ENCODE results near the gene FAM222A. TPM values are rescaled to one million over a fixed set of nuclear protein-coding genes. Genes with fewer than 3 reads are reported as not detected.

Gene FAM222A
- polyA plus RNA-seq, 1 donor = 6.3 TPM

GRCh38 chr12:109738878-109739665 lies 25.4 kb downstream of the FAM222A start:
- Histone ChIP-seq H3K4me3 (ENCODE audit: low read length) (no peak overlapping the region), H3K27ac (ENCODE audit: low read length) (no peak overlapping the region), H3K27me3 (ENCODE audit: control insufficient read depth, insufficient read depth, low read length) (no peaks in the 10 kb centered on the region), H3K36me3 (ENCODE audit: control insufficient read depth, insufficient read depth, low read length) (no peaks in the 10 kb centered on the region), H3K9me3 (ENCODE audit: control insufficient read depth, low read depth, low read length) (no peaks in the 10 kb centered on the region), H3K4me1 (ENCODE audit: control insufficient read depth, insufficient read depth, low read length) (peaks cover 95% of the 10 kb centered on the region)
- no peak for DNase-seq
- no CpG with 5 or more reads among the region's 6 CpGs for WGBS (ENCODE audit: insufficient coverage, low lambda C conversion rate)

GRCh38 chr12:109739747-109740693 lies 26.4 kb downstream of the FAM222A start:
- WGBS (ENCODE audit: insufficient coverage, low lambda C conversion rate) = 0% methylated on average over 1 of the region's 18 CpGs
- Histone ChIP-seq H3K9me3 (ENCODE audit: control insufficient read depth, low read depth, low read length) (no peaks in the 10 kb centered on the region), H3K4me1 (ENCODE audit: control insufficient read depth, insufficient read depth, low read length) (peaks cover 89% of the 10 kb centered on the region), H3K27ac (ENCODE audit: low read length) (no peak overlapping the region), H3K4me3 (ENCODE audit: low read length) (no peak overlapping the region), H3K36me3 (ENCODE audit: control insufficient read depth, insufficient read depth, low read length) (no peaks in the 10 kb centered on the region), H3K27me3 (ENCODE audit: control insufficient read depth, insufficient read depth, low read length) (no peaks in the 10 kb centered on the region)
- peak in 1 of 2 donors; percentile 46 for DNase-seq

GRCh38 chr12:109740694-109741245 lies 27.1 kb downstream of the FAM222A start:
- H3K4me1 ChIP-seq (ENCODE audit: control insufficient read depth, insufficient read depth, low read length) = peaks cover 82% of the 10 kb centered on the region
- H3K4me3 ChIP-seq (ENCODE audit: low read length) = no peak overlapping the region
- no peaks in the 10 kb centered on the region for H3K27me3 ChIP-seq (ENCODE audit: control insufficient read depth, insufficient read depth, low read length)
- whole genome bisulfite sequencing (ENCODE audit: insufficient coverage, low lambda C conversion rate) = no CpG with 5 or more reads among the region's 10 CpGs
- H3K36me3 ChIP-seq (ENCODE audit: control insufficient read depth, insufficient read depth, low read length) = no peaks in the 10 kb centered on the region
- peak overlapping the region; percentile 60 for H3K27ac ChIP-seq (ENCODE audit: low read length)
- no peaks in the 10 kb centered on the region for H3K9me3 ChIP-seq (ENCODE audit: control insufficient read depth, low read depth, low read length)
- DNase-seq = no peak

GRCh38 chr12:109741286-109741969 lies 27.8 kb downstream of the FAM222A start:
- WGBS (ENCODE audit: insufficient coverage, low lambda C conversion rate) = no CpG with 5 or more reads among the region's 4 CpGs
- Histone ChIP-seq H3K9me3 (ENCODE audit: control insufficient read depth, low read depth, low read length) (no peaks in the 10 kb centered on the region), H3K4me3 (ENCODE audit: low read length) (no peak overlapping the region), H3K4me1 (ENCODE audit: control insufficient read depth, insufficient read depth, low read length) (peaks cover 75% of the 10 kb centered on the region), H3K36me3 (ENCODE audit: control insufficient read depth, insufficient read depth, low read length) (no peaks in the 10 kb centered on the region), H3K27ac (ENCODE audit: low read length) (peak overlapping the region; percentile 60), H3K27me3 (ENCODE audit: control insufficient read depth, insufficient read depth, low read length) (no peaks in the 10 kb centered on the region)
- no peak for DNase-seq

GRCh38 chr12:109741970-109742703 lies 28.5 kb downstream of the FAM222A start:
- no peaks in the 10 kb centered on the region for H3K27me3 ChIP-seq (ENCODE audit: control insufficient read depth, insufficient read depth, low read length)
- peak overlapping the region; percentile 60 for H3K27ac ChIP-seq (ENCODE audit: low read length)
- H3K36me3 ChIP-seq (ENCODE audit: control insufficient read depth, insufficient read depth, low read length) = no peaks in the 10 kb centered on the region
- WGBS (ENCODE audit: insufficient coverage, low lambda C conversion rate) = 51% methylated on average over 2 of the region's 14 CpGs
- H3K4me1 ChIP-seq (ENCODE audit: control insufficient read depth, insufficient read depth, low read length) = peaks cover 68% of the 10 kb centered on the region
- H3K4me3 ChIP-seq (ENCODE audit: low read length) = no peak overlapping the region
- peak; percentile 64 to 86 for DNase-seq
- no peaks in the 10 kb centered on the region for H3K9me3 ChIP-seq (ENCODE audit: control insufficient read depth, low read depth, low read length)

GRCh38 chr12:109743076-109743910 lies 29.7 kb downstream of the FAM222A start:
- no peaks in the 10 kb centered on the region for H3K27me3 ChIP-seq (ENCODE audit: control insufficient read depth, insufficient read depth, low read length)
- WGBS (ENCODE audit: insufficient coverage, low lambda C conversion rate) = no CpG with 5 or more reads among the region's 17 CpGs
- DNase-seq = no peak
- no peak overlapping the region for H3K4me3 ChIP-seq (ENCODE audit: low read length)
- H3K36me3 ChIP-seq (ENCODE audit: control insufficient read depth, insufficient read depth, low read length) = no peaks in the 10 kb centered on the region
- peaks cover 57% of the 10 kb centered on the region for H3K4me1 ChIP-seq (ENCODE audit: control insufficient read depth, insufficient read depth, low read length)
- peak overlapping the region; percentile 60 for H3K27ac ChIP-seq (ENCODE audit: low read length)
- H3K9me3 ChIP-seq (ENCODE audit: control insufficient read depth, low read depth, low read length) = no peaks in the 10 kb centered on the region

- Histone ChIP-seq H3K4me1 (ENCODE audit: control insufficient read depth, insufficient read depth, low read length) (peaks cover 49% of the 10 kb centered on the region), H3K9me3 (ENCODE audit: control insufficient read depth, low read depth, low read length) (no peaks in the 10 kb centered on the region), H3K36me3 (ENCODE audit: control insufficient read depth, insufficient read depth, low read length) (no peaks in the 10 kb centered on the region), H3K27ac (ENCODE audit: low read length) (no peak overlapping the region), H3K27me3 (ENCODE audit: control insufficient read depth, insufficient read depth, low read length) (no peaks in the 10 kb centered on the region), H3K4me3 (ENCODE audit: low read length) (no peak overlapping the region)
- DNase-seq = no peak
- no CpG with 5 or more reads among the region's 14 CpGs for WGBS (ENCODE audit: insufficient coverage, low lambda C conversion rate)
These were observed 30.4 kb downstream of the FAM222A start for GRCh38 chr12:109744026-109744425.

- no peak overlapping the region for H3K4me3 ChIP-seq (ENCODE audit: low read length)
- no peaks in the 10 kb centered on the region for H3K9me3 ChIP-seq (ENCODE audit: control insufficient read depth, low read depth, low read length)
- H3K27me3 ChIP-seq (ENCODE audit: control insufficient read depth, insufficient read depth, low read length) = no peaks in the 10 kb centered on the region
- no peak overlapping the region for H3K27ac ChIP-seq (ENCODE audit: low read length)
- no peaks in the 10 kb centered on the region for H3K36me3 ChIP-seq (ENCODE audit: control insufficient read depth, insufficient read depth, low read length)
- 83% methylated on average over 1 of the region's 8 CpGs for WGBS (ENCODE audit: insufficient coverage, low lambda C conversion rate)
- no peak for DNase-seq
- H3K4me1 ChIP-seq (ENCODE audit: control insufficient read depth, insufficient read depth, low read length) = peaks cover 37% of the 10 kb centered on the region
These were observed 31.6 kb downstream of the FAM222A start for GRCh38 chr12:109744986-109745942.
